ENCODE results near the gene TRAPPC2L. TPM values are rescaled to one million over a fixed set of nuclear protein-coding genes. Genes with fewer than 3 reads are reported as not detected.

TRAPPC2L gene
- total RNA-seq, 3 donors from 2014 or later: 30.6 to 57.9 (median 40.7) TPM

DNA sequence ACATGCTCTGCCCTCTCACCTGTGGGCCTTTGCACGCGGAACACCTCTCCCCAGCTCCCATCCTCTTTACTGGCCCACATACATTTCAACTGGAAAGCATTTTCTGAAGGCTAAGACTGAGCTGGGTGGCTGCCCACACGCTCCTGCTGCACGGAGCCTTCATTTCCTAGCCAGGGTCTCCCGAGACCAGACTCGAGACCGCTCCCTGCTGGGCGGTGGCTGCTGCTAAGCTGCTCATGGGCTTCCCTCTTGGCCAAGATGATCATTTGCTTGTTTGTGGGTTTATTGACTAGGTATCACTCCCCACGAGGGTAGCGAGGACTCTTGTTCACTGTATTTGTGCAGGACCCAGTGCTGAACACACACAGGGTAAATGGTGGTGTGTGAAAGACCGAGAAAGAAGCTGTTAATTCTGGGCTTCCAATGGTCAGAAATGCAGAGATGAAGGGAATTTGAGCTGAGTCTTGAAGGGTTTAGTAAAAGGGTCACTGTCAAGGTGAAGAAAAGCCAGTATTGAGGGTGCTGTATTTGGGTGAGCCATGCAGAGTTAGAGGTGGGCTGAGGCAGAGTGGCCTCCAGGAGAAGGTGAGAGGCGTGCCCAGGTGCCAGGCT, 907 bp downstream of the TRAPPC2L start:
- TF ChIP-seq, protein P1, sequence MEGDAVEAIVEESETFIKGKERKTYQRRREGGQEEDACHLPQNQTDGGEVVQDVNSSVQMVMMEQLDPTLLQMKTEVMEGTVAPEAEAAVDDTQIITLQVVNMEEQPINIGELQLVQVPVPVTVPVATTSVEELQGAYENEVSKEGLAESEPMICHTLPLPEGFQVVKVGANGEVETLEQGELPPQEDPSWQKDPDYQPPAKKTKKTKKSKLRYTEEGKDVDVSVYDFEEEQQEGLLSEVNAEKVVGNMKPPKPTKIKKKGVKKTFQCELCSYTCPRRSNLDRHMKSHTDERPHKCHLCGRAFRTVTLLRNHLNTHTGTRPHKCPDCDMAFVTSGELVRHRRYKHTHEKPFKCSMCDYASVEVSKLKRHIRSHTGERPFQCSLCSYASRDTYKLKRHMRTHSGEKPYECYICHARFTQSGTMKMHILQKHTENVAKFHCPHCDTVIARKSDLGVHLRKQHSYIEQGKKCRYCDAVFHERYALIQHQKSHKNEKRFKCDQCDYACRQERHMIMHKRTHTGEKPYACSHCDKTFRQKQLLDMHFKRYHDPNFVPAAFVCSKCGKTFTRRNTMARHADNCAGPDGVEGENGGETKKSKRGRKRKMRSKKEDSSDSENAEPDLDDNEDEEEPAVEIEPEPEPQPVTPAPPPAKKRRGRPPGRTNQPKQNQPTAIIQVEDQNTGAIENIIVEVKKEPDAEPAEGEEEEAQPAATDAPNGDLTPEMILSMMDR (IDR thresholded peaks at IDR 0.05): peak; percentile 71
- DNase-seq (peak; percentile 84 to 90 (median 86)), ATAC-seq (peak; percentile 67)
- Histone ChIP-seq H3K4me3 (peak overlapping the region; percentile 95), H3K4me1 (ENCODE audit: low read depth) (peaks cover 32% of the 10 kb centered on the region), H3K36me3 (ENCODE audit: low read depth) (no peaks in the 10 kb centered on the region), H3K9me3 (no peaks in the 10 kb centered on the region)
- intact Hi-C loops (cut with DNase I, micrococcal nuclease): no loop called here

DNA sequence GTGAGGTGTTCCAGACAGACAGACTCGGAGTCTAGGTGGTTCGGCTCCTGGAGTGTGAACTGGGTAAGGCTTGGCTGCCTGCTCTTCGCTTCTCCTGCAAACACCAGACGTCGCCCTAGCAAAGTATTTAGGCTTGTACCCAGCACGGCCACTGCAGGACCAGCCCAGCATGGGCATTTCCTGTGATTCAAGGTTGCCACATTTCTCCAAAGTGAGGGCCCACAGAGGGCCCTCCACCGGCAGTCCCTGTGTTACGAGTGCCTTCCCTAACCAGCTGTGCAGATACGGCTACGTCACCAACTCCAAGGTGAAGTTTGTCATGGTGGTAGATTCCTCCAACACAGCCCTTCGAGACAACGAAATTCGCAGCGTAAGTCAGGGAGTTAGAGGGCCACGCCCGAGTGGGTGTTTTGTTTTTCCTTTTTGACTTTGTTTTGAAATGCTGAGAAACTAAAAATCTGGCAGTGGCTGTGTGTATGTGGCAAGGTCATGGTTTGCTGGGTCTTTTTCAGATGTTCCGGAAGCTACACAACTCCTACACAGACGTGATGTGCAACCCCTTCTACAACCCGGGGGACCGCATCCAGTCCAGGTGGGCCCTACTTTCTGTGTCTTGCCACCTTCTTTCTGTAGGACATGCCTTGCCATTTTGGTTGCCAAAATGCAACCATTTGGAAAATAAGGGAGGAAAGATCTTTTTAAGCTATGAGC, 2.6 kb downstream of the TRAPPC2L start:
- TF ChIP-seq, protein P1 (IDR thresholded peaks at IDR 0.05): no peak

DNA sequence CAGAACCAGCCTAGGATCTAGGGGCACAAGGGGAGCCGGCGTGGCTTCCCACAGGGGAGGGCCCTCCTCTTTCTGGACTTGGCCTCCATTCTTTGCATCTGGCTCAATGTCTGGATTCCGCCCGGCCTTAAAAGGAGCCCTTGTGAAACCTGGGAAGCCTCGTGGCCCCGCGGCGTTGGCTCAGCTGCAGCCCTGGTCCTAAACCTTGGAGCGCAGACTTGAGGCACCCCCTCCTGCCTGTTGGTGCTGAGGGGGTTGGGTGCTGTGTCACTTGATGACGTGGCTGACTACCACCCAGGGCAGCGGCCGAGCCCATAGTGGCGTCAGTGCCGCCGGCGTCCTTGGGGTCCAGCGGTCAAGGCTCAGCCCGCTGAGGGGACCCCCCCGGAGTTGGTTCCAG, 4.4 kb downstream of the TRAPPC2L start:
- TF ChIP-seq, protein P1 (IDR thresholded peaks at IDR 0.05): no peak
- H3K4me3 ChIP-seq: no peak overlapping the region
- no peaks in the 10 kb centered on the region for H3K36me3 ChIP-seq (ENCODE audit: low read depth)
- DNase-seq (no peak), ATAC-seq (no peak)
- H3K9me3 ChIP-seq: no peaks in the 10 kb centered on the region
- peaks cover 10% of the 10 kb centered on the region for H3K4me1 ChIP-seq (ENCODE audit: low read depth)
- intact Hi-C loops (cut with DNase I, micrococcal nuclease): no loop called here

More for the DNA sequence above, 2.6 kb downstream of the TRAPPC2L start:
- intact Hi-C loops (cut with DNase I, micrococcal nuclease): no loop called here
- no peak overlapping the region for H3K4me3 ChIP-seq
- H3K36me3 ChIP-seq (ENCODE audit: low read depth): no peaks in the 10 kb centered on the region
- DNase-seq (no peak), ATAC-seq (no peak)
- H3K4me1 ChIP-seq (ENCODE audit: low read depth): peaks cover 27% of the 10 kb centered on the region
- no peaks in the 10 kb centered on the region for H3K9me3 ChIP-seq

DNA sequence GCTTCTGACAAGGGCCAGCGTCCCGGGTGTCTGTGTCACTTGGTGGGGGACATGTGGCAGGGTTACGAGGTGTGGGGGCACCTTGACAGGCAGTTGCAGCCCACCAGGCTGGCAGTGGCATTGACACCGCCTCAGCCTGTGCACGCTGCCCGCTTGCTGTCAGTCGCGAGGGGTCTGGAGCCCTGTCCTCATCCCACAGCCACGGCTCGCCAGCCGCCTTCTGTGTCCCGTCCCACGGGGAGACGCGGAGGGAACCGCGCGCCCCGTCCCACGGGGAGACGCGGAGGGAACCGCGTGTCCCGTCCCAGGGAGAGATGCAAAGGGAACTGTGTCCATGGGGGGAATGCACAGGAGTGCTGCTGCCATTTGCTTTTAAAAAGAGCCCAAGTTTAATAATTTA, 6.0 kb downstream of the TRAPPC2L start:
- intact Hi-C loops (cut with DNase I, micrococcal nuclease): no loop called here
- no peak for DNase-seq
- ATAC-seq: no peak
- H3K4me1 ChIP-seq (ENCODE audit: low read depth): peaks cover 5% of the 10 kb centered on the region
- H3K9me3 ChIP-seq: no peaks in the 10 kb centered on the region
- no peak overlapping the region for H3K4me3 ChIP-seq
- H3K36me3 ChIP-seq (ENCODE audit: low read depth): no peaks in the 10 kb centered on the region
- TF ChIP-seq, protein P1 (IDR thresholded peaks at IDR 0.05): no peak

DNA sequence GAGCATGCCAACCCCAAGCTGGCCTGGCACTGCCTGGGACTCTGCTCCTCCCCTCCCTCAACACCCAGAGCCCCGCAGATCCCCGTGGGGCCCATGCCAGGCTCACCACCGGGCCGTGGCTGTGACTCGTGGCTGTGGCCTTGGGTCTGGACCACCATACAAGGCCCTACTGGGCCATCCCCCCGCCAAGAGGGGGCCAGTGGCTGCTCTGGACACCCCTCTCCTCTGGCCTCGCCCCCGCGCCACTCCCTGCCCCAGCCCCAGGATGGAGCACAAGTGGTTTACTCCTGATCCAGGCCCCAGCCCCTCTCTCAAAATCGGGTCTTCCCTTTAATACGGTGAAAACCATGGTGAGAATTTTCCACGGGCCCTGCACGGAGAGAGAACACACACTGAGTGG, 6.5 kb downstream of the TRAPPC2L start:
- no peak for DNase-seq
- no peak overlapping the region for H3K4me3 ChIP-seq
- intact Hi-C loops (cut with DNase I, micrococcal nuclease): no loop called here
- peaks cover under 1% of the 10 kb centered on the region for H3K4me1 ChIP-seq (ENCODE audit: low read depth)
- no peak for ATAC-seq
- H3K36me3 ChIP-seq (ENCODE audit: low read depth): no peaks in the 10 kb centered on the region
- H3K9me3 ChIP-seq: no peaks in the 10 kb centered on the region
- TF ChIP-seq, protein P1 (IDR thresholded peaks at IDR 0.05): no peak

All from mucosa of descending colon (tissue), 3 donors.